ENCODE results near the gene RILPL2. TPM values are rescaled to one million over a fixed set of nuclear protein-coding genes. Genes with fewer than 3 reads are reported as not detected.
"Not testable (repeated sequence)": the region's sequence is repeated elsewhere in the genome, so short reads cannot be mapped to it uniquely, and the experiment has no call there.

RILPL2 gene, protein sequence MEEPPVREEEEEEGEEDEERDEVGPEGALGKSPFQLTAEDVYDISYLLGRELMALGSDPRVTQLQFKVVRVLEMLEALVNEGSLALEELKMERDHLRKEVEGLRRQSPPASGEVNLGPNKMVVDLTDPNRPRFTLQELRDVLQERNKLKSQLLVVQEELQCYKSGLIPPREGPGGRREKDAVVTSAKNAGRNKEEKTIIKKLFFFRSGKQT
- total RNA-seq (2014; rRNA removed; shearing (Covaris generic); ENCODE audit: low replicate concordance) = 3.7 and 5.6 TPM in 2 replicates

DNA sequence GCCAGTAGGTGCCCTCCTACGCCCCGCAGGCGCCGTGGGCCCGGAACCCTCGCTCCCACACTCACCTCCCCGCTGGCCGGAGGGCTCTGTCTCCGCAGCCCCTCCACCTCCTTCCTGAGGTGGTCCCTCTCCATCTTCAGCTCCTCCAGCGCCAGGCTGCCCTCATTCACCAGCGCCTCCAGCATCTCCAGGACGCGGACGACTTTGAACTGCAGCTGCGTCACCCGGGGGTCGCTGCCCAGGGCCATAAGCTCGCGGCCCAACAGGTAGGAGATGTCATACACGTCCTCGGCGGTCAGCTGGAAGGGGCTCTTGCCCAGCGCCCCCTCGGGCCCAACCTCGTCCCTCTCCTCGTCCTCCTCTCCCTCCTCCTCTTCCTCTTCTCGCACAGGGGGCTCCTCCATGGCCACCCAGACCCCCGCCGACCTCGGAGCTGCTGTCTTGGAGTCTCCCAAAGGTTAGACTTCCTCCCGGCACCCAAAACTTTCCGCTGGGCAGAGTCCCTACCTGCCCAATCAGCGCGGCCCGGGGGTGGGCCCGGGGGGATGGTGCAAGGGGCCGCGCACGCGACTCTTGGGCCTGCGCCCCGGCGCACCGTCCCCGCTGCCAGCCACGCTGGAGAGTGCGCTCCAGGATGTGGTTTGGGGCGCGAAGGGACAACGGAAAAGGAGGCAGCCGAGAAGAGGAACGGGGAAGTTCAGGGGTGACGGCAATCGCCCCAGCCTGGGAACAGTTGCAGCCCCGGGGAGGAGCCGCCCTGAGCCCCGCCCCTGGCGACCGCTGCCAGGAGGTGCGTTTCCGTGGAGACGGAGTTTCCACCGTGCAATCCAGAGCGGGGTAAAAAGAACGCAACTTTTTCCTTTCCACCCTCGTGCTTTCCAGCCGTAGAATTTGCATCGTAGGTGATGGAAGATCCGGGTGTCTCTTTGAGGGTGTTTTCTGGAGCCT lies at the start of gene RILPL2:
RILPL2 (minus strand) TSS at position 668 of the 948 bp plus-strand sequence; CDS start at position 404, 264 bp downstream.
- peak; percentile 82 for DNase-seq (ENCODE audit: low read depth)
- in situ Hi-C loops (cut with HindIII; ENCODE audit: low pct_unique_long_range_greater_than_20kb, low sequenced_read_pairs) = no loop called here

DNA sequence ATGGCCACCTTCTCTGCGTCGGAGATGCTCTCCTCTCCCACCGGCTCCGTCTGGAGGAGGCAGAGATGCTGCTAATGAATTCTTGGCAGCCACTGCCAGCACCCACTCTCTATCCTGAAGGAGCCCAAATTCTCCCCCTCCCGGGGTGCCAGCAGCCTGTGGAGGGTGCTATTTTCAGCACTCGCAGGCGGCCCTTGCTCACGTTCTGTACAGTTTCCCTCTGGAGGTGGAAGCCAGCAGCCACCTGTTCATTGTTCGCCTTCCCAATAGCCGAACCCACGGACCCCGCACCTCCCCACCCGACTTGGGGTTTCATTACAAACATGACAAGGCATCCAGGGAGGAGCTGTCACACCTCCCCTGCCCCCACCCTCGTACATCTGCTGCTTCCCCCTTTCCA lies 49.3 kb upstream of the RILPL2 start:
- in situ Hi-C loops (cut with HindIII; ENCODE audit: low pct_unique_long_range_greater_than_20kb, low sequenced_read_pairs) = no loop called here
- DNase-seq (ENCODE audit: low read depth) = no peak

DNA sequence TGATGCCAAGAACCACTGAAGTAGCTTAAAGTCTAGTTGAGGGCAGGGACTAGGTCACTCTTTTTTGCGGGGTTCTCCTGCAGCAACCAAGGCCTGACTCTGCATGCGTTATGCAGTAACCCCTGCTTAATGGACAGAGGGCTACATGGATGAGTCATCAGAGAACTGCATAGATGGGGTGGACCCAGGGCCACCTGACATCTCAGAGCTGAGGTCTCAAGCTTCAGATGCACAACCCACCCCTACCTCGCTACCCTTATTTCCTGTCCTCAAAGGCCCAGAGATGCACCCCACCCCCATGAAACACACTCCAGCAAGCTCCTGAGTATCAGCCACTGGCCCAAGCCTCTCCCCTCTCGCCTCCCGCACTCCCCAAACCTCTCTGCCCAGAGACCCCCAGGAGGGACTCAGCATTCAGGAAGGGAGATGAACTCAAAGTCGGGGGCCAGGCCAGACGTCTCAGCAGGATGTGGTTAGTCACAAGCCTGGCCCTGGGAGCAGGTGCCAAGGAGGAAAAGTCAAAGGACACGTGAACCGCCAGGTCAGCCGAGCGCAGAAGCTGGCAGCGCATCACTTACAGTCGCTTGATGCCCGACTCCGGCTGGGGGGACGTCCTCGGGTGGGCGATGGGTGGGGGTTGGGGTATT lies 47.2 kb upstream of the RILPL2 start:
- no peak for DNase-seq (ENCODE audit: low read depth)

DNA sequence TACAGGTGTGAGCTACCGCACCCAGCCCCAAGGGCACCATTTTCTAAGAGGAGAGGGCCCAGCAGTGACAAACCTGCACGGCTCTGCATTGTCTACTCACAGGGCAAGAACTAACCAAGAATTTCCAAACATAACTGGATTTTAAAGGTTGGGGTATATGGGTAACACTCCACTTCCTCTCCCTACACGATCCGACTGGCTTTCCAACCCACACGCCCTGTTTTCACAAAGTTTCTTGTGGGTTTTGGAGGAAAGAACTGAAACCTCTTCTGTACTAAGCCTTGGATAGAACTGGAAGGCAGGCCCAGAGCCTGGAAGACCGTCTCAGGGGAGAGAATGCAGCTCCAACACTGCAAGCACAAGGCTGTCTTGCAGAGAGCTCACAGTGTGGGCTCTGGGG lies 46.4 kb upstream of the RILPL2 start:
- no peak for DNase-seq (ENCODE audit: low read depth)
- in situ Hi-C loops (cut with HindIII; ENCODE audit: low pct_unique_long_range_greater_than_20kb, low sequenced_read_pairs) = no loop called here

More for the DNA sequence above, 47.2 kb upstream of the RILPL2 start:
- in situ Hi-C loops (cut with HindIII; ENCODE audit: low pct_unique_long_range_greater_than_20kb, low sequenced_read_pairs) = no loop called here

DNA sequence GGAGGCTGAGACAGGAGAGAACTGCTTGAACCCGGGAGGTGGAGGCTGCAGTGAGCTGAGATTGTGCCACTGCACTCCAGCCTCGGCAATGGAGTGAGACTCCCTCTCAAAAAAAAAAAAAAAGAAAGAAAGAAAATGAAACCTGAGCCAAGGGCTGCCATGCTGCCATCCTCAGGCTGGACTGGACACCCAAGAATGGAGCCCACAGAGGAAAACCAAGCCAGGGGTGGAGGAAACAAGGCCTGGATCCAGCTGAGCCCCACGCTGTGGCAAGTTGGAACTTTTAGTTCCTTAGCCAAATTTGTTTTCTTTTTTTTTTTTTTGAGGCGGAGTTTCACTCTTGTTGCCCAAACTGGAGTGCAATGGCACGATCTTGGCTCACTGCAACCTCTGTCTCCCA lies 44.8 kb upstream of the RILPL2 start:
- DNase-seq (ENCODE audit: low read depth) = peak; percentile 37
- in situ Hi-C loops (cut with HindIII; ENCODE audit: low pct_unique_long_range_greater_than_20kb, low sequenced_read_pairs) = not testable (repeated sequence)

DNA sequence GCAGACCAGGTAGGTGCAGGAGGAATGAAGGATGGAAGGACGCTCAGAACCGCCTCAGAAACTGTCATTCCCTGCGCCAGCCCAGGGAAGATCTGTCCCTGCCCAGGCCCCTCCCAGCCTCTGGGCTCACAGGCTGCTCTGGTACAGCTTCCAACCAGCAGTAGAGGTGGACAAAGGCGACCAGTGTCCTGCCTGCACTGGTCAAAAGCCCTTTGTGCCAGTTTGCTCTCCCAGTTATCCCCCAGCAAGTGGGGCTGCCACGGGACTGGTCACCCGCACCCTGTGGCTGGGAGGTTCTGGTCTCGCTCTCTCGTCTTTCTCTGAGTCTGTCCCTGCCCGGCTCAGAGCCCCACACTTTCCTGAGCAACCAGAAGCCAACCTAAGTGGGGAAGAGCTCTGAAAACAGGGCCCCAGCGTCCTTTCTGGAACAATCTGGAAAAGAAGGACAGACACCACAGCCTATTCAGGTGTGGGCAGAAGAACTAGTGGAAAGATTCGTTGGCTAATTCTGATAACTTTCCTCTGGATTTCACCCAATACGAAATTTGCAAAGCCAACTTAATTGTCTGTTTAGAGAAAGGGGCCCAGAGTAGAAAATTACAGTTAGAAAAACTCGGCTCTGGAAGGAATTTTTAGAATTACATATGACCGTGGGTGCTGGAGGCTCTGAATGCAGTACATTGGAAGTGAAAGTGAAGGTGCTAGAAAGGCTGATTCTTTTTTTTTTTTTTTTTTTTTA lies 43.1 kb upstream of the RILPL2 start:
- in situ Hi-C loops (cut with HindIII; ENCODE audit: low pct_unique_long_range_greater_than_20kb, low sequenced_read_pairs) = no loop called here

DNA sequence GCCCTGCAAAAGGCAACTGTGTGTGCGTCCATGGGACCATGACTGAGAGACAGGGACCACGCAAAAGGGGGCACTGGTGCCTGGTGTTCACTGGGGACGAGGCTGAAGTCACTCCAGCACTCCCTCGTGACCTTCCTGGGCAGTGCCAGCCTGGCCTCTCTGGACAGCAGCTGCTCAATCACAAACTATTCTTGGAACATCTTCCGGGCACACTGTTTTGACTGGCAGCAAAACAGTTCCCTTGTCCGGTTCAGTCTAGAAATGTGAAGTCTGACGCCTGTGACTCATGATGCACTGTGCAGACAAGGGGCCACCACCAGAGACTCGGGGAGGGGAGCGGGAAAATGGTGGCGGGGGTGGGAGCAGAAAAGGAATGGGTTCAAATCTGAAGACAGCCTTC lies 42.3 kb upstream of the RILPL2 start:
- in situ Hi-C loops (cut with HindIII; ENCODE audit: low pct_unique_long_range_greater_than_20kb, low sequenced_read_pairs) = no loop called here
- DNase-seq (ENCODE audit: low read depth) = peak; percentile 72

More for the DNA sequence above, 43.1 kb upstream of the RILPL2 start:
- no peak for DNase-seq (ENCODE audit: low read depth)

DNA sequence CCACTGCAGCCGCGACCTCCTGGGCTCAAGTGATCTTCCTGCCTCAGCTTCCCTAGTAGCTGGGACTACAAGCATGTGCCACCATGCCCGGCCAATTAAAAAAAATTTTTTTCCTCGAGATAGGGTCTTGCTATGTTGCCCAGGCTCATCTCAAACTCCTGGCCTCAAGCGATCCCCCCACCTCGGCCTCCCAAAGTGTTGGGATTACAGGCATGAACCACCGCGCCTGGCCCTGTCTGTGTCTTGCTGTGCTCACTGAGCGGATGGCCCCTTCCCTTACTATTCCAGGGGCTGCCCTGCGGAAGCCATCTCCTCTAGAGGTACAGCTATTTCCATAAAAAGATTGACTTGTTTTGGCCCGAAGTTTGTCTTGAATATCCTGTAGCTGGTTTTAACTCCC lies 41.6 kb upstream of the RILPL2 start:
- in situ Hi-C loops (cut with HindIII; ENCODE audit: low pct_unique_long_range_greater_than_20kb, low sequenced_read_pairs) = no loop called here
- no peak for DNase-seq (ENCODE audit: low read depth)

DNA sequence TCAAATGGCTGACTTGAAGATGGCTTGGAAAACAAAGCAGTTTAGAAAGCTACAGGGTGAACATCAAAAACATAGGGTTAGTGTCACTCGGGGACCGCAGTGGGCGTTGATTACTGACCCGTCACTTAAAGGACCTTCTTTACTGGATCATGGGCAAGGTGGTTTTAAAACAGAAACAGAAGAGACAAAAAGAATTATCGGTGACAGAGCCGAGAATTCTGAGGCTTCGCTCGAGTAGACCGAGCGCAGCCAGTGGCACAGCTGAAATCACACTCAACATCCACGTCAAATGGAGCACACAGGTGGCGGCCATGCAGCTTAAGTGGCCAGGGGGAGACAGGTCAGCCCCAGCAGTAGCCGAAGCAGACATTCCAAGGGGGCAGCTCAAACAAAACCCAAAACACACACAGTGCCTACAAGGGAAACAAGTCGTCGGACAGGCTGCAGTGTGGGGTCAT lies 38.8 kb upstream of the RILPL2 start:
- in situ Hi-C loops (cut with HindIII; ENCODE audit: low pct_unique_long_range_greater_than_20kb, low sequenced_read_pairs) = no loop called here
- no peak for DNase-seq (ENCODE audit: low read depth)

DNA sequence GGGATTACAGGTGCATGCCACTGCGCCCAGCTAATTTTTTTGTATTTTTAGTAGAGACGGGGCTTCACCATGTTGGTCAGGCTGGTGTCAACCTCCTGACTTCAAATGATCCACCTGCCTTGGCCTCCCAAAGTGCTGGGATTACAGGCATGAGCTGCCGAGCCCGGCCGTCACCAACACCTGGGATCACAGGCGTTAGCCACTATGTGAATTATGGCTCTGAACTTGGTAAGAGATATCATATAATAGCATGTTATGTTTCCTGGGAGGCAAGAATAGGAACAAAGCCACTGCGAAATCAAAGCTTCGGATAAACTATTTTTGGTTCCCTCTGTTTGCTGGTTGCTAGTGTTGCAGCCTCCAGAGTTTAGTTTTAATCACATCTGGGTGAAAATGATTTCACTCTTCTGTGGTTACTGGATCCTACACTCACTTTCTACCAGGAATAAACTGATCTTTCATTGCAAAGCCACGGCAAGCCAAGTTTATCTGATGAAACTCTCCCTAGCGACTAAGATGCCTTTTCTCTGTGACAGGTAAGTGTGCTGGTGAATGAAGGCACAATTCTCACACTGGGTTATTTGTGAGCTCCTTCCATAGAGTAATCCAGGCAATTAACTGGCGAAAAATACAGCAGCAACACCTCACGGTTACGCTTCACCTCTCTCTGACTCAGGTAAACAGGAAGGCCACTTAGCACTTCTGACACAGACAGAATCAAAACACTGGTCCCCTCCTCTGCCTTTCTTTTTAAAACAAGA lies 38.2 kb upstream of the RILPL2 start:
- DNase-seq (ENCODE audit: low read depth) = peak; percentile 65
- in situ Hi-C loops (cut with HindIII; ENCODE audit: low pct_unique_long_range_greater_than_20kb, low sequenced_read_pairs) = no loop called here

DNA sequence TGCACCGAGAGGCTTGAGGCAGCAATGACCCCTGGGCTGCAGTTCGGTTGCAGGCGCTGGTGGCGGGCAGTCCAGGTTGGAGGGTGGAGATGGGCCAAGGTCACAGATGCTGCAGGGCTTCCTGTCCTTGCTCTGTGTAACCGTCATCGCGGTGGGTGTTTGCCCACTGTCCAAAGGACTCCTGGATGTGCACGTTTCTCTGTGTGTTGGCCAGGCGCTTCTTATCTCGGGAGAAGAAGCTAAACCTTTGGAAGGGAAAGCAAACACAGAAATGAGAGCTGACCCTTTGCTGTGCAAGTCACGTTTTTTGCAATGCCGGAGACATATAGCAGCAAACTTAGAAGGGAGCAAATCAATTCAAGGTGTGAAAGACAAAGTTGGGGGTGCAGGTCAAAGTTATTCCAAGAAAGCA lies 36.0 kb upstream of the RILPL2 start:
- in situ Hi-C loops (cut with HindIII; ENCODE audit: low pct_unique_long_range_greater_than_20kb, low sequenced_read_pairs) = no loop called here
- no peak for DNase-seq (ENCODE audit: low read depth)

DNA sequence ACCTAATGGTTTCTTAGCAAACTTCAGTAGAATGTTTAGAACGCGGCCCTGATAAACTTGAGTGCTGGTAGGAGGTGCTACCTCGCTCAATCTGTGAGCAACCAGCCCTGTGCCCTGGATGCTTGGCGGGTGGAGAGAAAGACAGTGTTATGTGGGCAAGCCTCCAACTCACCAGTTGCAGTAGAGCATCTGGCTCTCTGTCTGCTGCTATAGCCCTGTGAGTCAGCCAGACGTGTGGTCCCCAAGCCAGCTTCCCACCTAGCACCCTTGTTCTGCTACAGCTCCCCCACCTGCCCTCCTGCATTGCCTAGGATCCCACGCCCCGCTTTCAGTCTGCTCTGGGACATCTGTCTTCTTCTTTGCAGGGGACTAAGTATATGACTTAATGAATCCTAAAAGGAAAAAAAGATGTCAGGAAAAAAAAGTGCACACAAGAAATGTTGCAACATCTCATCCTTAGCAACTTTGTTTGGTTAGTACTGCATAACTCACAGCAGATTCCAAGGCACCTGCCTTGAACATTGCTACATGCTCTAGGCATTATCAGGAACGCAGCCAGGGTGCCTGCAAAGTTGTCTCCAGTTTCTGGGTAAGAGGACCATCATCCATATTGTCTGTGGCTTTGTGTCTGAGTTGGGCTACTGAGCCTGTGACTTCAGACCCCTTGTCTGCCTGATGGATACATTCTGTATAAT lies 35.0 kb upstream of the RILPL2 start:
- in situ Hi-C loops (cut with HindIII; ENCODE audit: low pct_unique_long_range_greater_than_20kb, low sequenced_read_pairs) = no loop called here
- DNase-seq (ENCODE audit: low read depth) = no peak

DNA sequence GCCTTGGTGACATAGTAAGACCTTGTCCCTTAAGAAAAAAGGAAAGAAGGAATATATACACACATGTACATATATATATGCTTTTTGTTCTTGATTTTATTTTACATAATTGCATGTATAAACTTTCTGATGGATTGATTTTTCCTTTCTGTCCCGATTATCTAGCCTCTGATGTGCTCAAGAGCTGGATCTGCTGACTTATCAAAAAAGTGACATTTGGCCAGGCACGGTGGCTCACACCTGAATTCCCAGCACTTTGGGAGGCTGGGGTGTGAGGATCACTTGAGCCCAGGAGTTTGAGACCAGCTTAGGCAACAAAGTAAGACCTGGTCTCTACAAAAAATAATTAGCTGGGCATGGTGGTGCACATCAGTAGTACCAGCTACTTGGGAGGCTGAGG lies 33.5 kb upstream of the RILPL2 start:
- in situ Hi-C loops (cut with HindIII; ENCODE audit: low pct_unique_long_range_greater_than_20kb, low sequenced_read_pairs) = no loop called here
- no peak for DNase-seq (ENCODE audit: low read depth)

DNA sequence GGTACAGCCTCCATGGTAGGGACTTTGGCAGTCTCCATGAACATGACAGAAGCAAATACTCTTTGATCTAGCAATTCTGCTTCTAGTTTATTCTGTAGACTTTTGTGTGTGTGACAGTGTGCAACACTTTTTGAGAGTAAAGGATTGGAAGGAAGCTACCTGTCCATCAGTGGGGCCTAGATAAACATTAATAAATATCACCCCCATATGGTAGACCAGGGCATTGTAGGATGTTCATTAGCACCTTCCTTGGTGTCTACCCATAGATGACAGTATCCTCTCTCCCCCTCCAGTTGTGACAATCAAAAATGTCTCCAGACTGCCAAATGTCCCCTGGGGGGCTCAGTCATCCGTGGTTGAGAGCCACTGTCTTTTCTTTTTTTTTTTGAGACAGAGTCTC lies 32.3 kb upstream of the RILPL2 start:
- DNase-seq (ENCODE audit: low read depth) = no peak
- in situ Hi-C loops (cut with HindIII; ENCODE audit: low pct_unique_long_range_greater_than_20kb, low sequenced_read_pairs) = no loop called here

DNA sequence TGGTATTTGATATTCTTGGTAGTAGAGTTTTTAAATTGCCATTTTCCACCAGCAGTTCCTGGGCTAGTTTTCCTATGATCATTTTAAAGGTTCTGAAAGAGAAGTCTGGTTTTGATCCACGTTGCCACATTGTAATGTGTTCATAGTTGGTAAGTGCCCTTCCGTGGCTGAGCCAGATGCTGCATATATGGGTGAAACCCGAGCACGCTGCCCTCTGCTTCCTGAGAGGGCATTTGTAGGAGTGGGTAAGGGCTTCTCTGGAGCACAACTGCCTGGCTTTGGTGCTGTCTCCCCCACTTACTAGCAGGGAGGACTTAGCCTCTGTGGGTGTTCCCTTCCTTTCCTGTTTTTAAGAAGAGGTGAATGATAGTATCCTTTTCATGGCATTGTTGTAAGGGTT lies 28.6 kb upstream of the RILPL2 start:
- in situ Hi-C loops (cut with HindIII; ENCODE audit: low pct_unique_long_range_greater_than_20kb, low sequenced_read_pairs) = no loop called here
- no peak for DNase-seq (ENCODE audit: low read depth)

DNA sequence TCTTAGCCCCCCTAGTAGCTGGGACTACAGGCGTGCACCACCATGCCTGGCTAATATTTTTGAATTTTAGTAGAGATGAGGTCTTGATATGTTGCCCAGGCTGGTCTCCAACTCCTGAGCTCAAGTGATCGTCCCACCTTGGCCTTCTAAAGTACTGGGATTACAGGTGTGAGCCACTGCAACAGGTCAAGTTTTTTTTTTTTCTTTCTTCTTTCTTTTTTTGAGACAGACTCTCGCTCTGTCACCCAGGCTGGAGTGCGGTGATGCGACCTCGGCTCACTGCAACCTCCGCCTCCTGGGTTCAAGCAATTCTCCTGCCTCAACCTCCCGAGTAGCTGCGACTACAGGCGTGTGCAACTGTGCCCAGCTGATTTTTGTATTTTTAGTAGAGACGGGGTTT lies 26.7 kb upstream of the RILPL2 start:
- in situ Hi-C loops (cut with HindIII; ENCODE audit: low pct_unique_long_range_greater_than_20kb, low sequenced_read_pairs); DNase-seq (ENCODE audit: low read depth): not testable (repeated sequence)

Measured in Caki2 (cell line).